Peyer's patch (tissue), 4 donors: ENCODE measurements around the gene TFG. TPM values are rescaled to one million over a fixed set of nuclear protein-coding genes. Genes with fewer than 3 reads are reported as not detected.
A peak's percentile ranks its signal among the peaks of the same experiment; 100 is the strongest.

Experiments
- DNase-seq, 3 donors: peaks; one replicate each; pipeline ENCODE4 v3.0.0-alpha.2; 2017 to 2019
- H3K27ac ChIP-seq, 4 donors: fragments of 200-600 bp; sonication (generic); one replicate each; pipeline ENCODE4 v1.5.1; 2016 to 2019
- H3K27me3 ChIP-seq, 2 donors: fragments of 200-600 bp; sonication (generic); one replicate each; pipeline ENCODE4 v1.5.1; 2019
- H3K36me3 ChIP-seq, 3 donors: fragments of 200-600 bp; sonication (generic); one replicate each; pipeline ENCODE4 v1.5.1; 2016 to 2019
- H3K4me1 ChIP-seq, 4 donors: fragments of 200-600 bp; sonication (generic); one replicate each; pipeline ENCODE4 v1.5.1; 2016 to 2019
- H3K4me3 ChIP-seq, 4 donors: fragments of 200-600 bp; sonication (generic); 1 replicate in 3 of 4; 2 replicates in 1 of 4; pipeline ENCODE4 v1.5.1; 2016 to 2019; ENCODE audit warnings: mild to moderate bottlenecking in 1 of 4
- H3K9me3 ChIP-seq, 4 donors: fragments of 200-600 bp; sonication (generic); one replicate each; pipeline ENCODE4 v1.5.1; 2016 to 2019; ENCODE audit warnings: mild to moderate bottlenecking in 1 of 4
- POLR2A ChIP-seq, 2 donors: fragments of 450-650 bp; IDR thresholded peaks; one replicate each; pipeline ENCODE4 v1.5.1; 2017; ENCODE audit warnings: antibody characterized with exemption in 2 of 2, mild to moderate bottlenecking in 2 of 2, moderate library complexity in 2 of 2
- total RNA-seq, 4 donors: library from RNA; depleted of rRNA; stranded (reverse); fragments of >200 nt; gene quantifications; one replicate each; pipeline ENCODE4 v1.1.0, GENCODE V29; 2016
- TF ChIP-seq, protein P1 (sequence below), 6 experiments: fragments of 450-650 bp in 4 of 6; fragments of 200-600 bp in 2 of 6; sonication (generic) in 1 of 6; IDR thresholded peaks; one replicate each; pipeline ENCODE4 v1.5.1; 2017 to 2019; ENCODE audit warnings: antibody characterized with exemption in 6 of 6, mild to moderate bottlenecking in 3 of 6, moderate library complexity in 1 of 6

The TFG gene
- total RNA-seq, 4 donors from 2014 or later, result 75.1 to 188 (median 141) TPM

- Histone ChIP-seq H3K36me3 (no peaks in the 10 kb centered on the region), H3K27me3 (no peaks in the 10 kb centered on the region), H3K4me1 (peaks cover 0 to 21% (median 0%) of the 10 kb centered on the region in 4 donors), H3K27ac (peak overlapping the region in 2 of 4 donors; percentile 40 to 62), H3K4me3 (no peak overlapping the region), H3K9me3 (no peaks in the 10 kb centered on the region)
- no peak for DNase-seq
- TF ChIP-seq, protein P1, sequence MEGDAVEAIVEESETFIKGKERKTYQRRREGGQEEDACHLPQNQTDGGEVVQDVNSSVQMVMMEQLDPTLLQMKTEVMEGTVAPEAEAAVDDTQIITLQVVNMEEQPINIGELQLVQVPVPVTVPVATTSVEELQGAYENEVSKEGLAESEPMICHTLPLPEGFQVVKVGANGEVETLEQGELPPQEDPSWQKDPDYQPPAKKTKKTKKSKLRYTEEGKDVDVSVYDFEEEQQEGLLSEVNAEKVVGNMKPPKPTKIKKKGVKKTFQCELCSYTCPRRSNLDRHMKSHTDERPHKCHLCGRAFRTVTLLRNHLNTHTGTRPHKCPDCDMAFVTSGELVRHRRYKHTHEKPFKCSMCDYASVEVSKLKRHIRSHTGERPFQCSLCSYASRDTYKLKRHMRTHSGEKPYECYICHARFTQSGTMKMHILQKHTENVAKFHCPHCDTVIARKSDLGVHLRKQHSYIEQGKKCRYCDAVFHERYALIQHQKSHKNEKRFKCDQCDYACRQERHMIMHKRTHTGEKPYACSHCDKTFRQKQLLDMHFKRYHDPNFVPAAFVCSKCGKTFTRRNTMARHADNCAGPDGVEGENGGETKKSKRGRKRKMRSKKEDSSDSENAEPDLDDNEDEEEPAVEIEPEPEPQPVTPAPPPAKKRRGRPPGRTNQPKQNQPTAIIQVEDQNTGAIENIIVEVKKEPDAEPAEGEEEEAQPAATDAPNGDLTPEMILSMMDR (IDR thresholded peaks at IDR 0.05), result no peak
- TF ChIP-seq POLR2A (IDR thresholded peaks at IDR 0.05), result no peak
These were observed 27.8 kb upstream of the TFG start for GRCh38 chr3:100681496-100681895.

DNA sequence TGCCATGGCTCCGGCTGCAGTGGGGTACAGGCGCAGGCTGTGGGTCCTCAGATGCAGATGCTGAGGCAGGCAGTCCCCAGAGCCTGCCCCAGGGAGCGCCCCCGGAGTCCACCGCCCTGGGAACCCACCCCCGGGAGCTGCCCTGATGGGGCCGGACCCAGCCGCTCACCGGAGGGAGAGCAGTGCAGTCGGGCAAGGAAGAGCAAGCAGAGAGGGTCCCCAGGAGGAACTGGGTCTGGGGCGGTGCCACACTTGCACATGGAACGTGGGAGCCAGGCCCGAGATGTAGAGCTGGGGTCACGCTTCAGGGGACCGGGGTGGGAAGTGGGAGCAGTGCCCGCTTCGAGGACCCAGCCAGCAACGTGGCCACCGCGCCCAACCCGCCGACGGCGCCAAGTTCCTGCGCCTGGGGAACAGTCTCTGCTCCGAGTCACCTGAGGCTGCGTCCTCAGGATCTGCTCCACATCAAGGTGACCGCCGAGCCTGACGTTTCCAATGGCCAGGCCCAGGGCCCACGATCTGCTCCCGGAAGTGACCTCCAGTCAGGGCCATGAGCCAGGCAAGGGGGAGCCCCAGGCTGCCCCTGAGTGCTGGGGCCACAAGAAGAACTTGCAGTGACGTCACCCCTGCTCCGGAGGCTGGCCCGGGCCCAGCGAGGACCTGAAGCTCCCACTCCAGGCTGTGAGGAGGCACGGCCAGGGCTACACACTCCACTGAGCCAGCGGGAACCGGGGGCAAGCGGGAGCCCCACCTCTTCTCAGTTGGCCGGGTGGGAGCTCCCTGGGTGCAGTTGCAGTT, 27.0 kb upstream of the TFG start:
- TF ChIP-seq POLR2A (IDR thresholded peaks at IDR 0.05), result no peak
- TF ChIP-seq, protein P1 (IDR thresholded peaks at IDR 0.05), result no peak
- H3K27ac ChIP-seq, result peak overlapping the region in 2 of 4 donors; percentile 70 to 74
- no peaks in the 10 kb centered on the region for H3K36me3 ChIP-seq
- no peaks in the 10 kb centered on the region for H3K27me3 ChIP-seq
- peaks cover 0 to 21% (median 0%) of the 10 kb centered on the region in 4 donors for H3K4me1 ChIP-seq
- DNase-seq, result no peak
- H3K4me3 ChIP-seq, result no peak overlapping the region
- H3K9me3 ChIP-seq, result no peaks in the 10 kb centered on the region

DNA sequence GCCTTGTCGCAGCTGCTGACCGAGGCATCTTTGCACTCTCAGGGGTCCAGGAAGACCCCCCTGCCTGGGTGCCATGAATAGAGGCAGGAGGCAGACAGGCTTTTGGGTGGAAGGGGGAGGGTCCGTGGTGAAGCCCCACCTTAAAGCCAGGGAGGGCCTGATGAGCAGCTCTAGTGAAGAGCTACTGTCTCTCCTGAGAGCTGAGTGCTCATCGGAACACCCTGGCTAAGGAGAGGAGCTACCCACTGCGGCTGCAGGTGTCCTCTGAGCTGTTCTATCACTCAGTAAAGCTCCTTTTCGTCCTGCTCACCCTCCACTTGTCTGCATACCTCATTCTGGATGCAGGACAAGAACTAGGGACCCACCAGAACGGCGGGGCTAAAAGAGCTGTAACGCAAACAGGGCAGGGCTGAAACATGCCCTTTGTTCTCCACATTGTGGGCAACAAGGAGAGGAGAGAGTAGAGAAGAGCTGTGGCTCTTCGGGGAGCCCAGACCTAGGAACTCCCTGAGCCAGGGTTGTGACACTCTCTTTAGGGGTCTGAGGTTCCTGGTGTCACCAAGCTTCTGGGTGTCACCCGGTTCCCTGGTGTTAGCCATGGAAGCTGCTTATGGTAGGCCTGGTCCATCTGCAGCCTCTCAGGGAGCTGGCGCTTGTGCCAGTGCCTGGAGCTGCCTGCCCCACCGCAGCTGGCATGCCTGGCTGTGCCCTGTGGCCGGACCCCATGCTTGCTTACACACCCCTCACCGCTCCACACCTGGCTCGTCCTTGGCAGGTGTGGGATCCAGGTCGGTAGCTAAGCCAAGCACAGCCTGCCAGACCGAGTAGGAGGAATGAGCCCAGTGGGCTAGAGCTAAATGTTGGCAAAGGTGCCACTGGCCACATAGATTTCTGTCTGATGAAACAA, 26.2 kb upstream of the TFG start:
- H3K27ac ChIP-seq, result peak overlapping the region in 3 of 4 donors; percentile 21 to 74 (median 70)
- peaks cover 0 to 21% (median 0%) of the 10 kb centered on the region in 4 donors for H3K4me1 ChIP-seq
- H3K36me3 ChIP-seq, result no peaks in the 10 kb centered on the region
- H3K9me3 ChIP-seq, result no peaks in the 10 kb centered on the region
- H3K4me3 ChIP-seq, result no peak overlapping the region
- TF ChIP-seq, protein P1 (IDR thresholded peaks at IDR 0.05), result no peak
- TF ChIP-seq POLR2A (IDR thresholded peaks at IDR 0.05), result no peak
- peak in 2 of 3 donors; percentile 47 to 62 for DNase-seq
- H3K27me3 ChIP-seq, result no peaks in the 10 kb centered on the region

GRCh38 chr3:100693225-100693624, 16.1 kb upstream of the TFG start:
- H3K27me3 ChIP-seq, result no peaks in the 10 kb centered on the region
- TF ChIP-seq POLR2A (IDR thresholded peaks at IDR 0.05), result no peak
- TF ChIP-seq, protein P1 (IDR thresholded peaks at IDR 0.05), result no peak

DNA sequence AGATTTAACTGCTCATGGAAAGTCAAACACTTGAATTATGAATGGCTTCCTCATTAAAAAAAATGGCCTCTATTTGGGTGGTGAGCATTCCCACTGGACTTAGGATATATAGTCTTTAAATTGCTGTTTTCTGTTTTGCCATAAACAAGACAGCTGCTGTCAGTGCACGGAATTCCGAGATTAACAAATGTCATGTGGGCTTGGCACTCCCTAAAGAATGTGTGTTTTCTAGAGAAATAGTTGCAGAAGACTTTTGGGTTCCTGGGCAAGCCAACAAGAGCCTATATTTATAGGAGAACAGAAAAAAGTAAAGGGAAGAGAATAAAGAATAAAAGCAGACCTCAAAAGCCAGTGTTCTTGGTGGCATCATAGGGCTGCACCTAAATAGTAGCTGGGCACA, 13.6 kb upstream of the TFG start:
- no peaks in the 10 kb centered on the region for H3K27me3 ChIP-seq
- no peak for DNase-seq
- peak overlapping the region in 2 of 4 donors; percentile 82 to 92 for H3K27ac ChIP-seq
- TF ChIP-seq POLR2A (IDR thresholded peaks at IDR 0.05), result no peak
- TF ChIP-seq, protein P1 (IDR thresholded peaks at IDR 0.05), result no peak
- H3K36me3 ChIP-seq, result peaks cover 0 to 7% (median 0%) of the 10 kb centered on the region in 3 donors
- peaks cover 0 to 25% (median 0%) of the 10 kb centered on the region in 4 donors for H3K4me1 ChIP-seq
- no peak overlapping the region for H3K4me3 ChIP-seq
- no peaks in the 10 kb centered on the region for H3K9me3 ChIP-seq

More at GRCh38 chr3:100693225-100693624, 16.1 kb upstream of the TFG start:
- Histone ChIP-seq H3K4me3 (no peak overlapping the region), H3K36me3 (peaks cover 0 to 7% (median 0%) of the 10 kb centered on the region in 3 donors), H3K9me3 (no peaks in the 10 kb centered on the region), H3K27ac (no peak overlapping the region), H3K4me1 (peaks cover 0 to 18% (median 0%) of the 10 kb centered on the region in 4 donors)
- DNase-seq, result no peak
